Natural killer cell (primary cell): ENCODE measurements around the gene CAMK1. TPM values are rescaled to one million over a fixed set of nuclear protein-coding genes. Genes with fewer than 3 reads are reported as not detected.

ENCODE experiments used
- ATAC-seq, 3 donors: fragments of 150-1000 bp in 2 of 3; fragments of 200-7000 bp in 1 of 3; cut with Tn5 transposase; 1 replicate in 1 of 3; 2 replicates in 2 of 3; pipeline ENCODE4 v1.10.0; 2021; ENCODE audit warnings: mild to moderate bottlenecking in 2 of 3, moderate library complexity in 2 of 3
- DNase-seq, 2 donors: peaks; one replicate each; pipeline versions ENCODE4 v3.0.0 to v3.0.0-alpha.2; 2013 to 2021; ENCODE audit warnings: mixed read lengths in 1 of 2
- H3K27ac ChIP-seq: one replicate; pipeline ENCODE4 v1.5.1; 2013; ENCODE audit warnings: mild to moderate bottlenecking, low read length
- H3K27me3 ChIP-seq: one replicate; pipeline ENCODE4 v1.6.1; 2013; ENCODE audit warnings: low read length; ENCODE audit not compliant: control insufficient read depth, insufficient read depth
- H3K36me3 ChIP-seq: one replicate; pipeline ENCODE4 v1.6.1; 2013; ENCODE audit warnings: low read length; ENCODE audit not compliant: control insufficient read depth, insufficient read depth
- H3K4me1 ChIP-seq: one replicate; pipeline ENCODE4 v1.6.1; 2013; ENCODE audit warnings: low read length; ENCODE audit not compliant: control insufficient read depth, insufficient read depth
- H3K4me3 ChIP-seq: one replicate; pipeline ENCODE4 v1.5.1; 2013; ENCODE audit warnings: low read length
- H3K9me3 ChIP-seq: one replicate; pipeline ENCODE4 v1.6.1; 2013; ENCODE audit warnings: low read length; ENCODE audit not compliant: control insufficient read depth, insufficient read depth
- H3K27ac Mint-ChIP-seq, 2 donors: one replicate each; pipeline ENCODE4 v1.8.0; 2022; ENCODE audit warnings: mild to moderate bottlenecking in 2 of 2, mixed read lengths in 2 of 2, moderate library complexity in 1 of 2
- H3K27me3 Mint-ChIP-seq, 2 donors: one replicate each; pipeline ENCODE4 v1.8.0; 2022; ENCODE audit warnings: low read depth in 2 of 2, mixed read lengths in 2 of 2
- H3K36me3 Mint-ChIP-seq: one replicate; pipeline ENCODE4 v1.8.0; 2022; ENCODE audit warnings: mixed read lengths
- H3K4me1 Mint-ChIP-seq, 2 donors: one replicate each; pipeline ENCODE4 v1.8.0; 2022; ENCODE audit warnings: mixed read lengths in 2 of 2
- H3K4me3 Mint-ChIP-seq: one replicate; pipeline ENCODE4 v1.8.0; 2022; ENCODE audit warnings: mild to moderate bottlenecking, moderate library complexity, mixed read lengths
- H3K9me3 Mint-ChIP-seq, 2 donors: one replicate each; pipeline ENCODE4 v1.8.0; 2022; ENCODE audit warnings: mixed read lengths in 2 of 2
- WGBS: methylation state at CpG from one replicate; pipeline ENCODE4 v1.1.7; 2013; ENCODE audit warnings: missing lambda C conversion rate; ENCODE audit not compliant: insufficient coverage; 5-methylcytosine and 5-hydroxymethylcytosine counted together
- intact Hi-C: fragments of 100-400 bp; cut with micrococcal nuclease; formaldehyde crosslinking; loops from one replicate; pipeline ENCODE4 v1.14.2; 2022
- total RNA-seq, 4 donors: library from RNA; stranded (reverse); fragments of 120-200 nt in 1 of 4; gene quantifications; one replicate each; pipeline versions ENCODE4 v1.2.3 to v1.2.4, GENCODE V29; 2013 to 2022
- TF ChIP-seq, protein P1 (sequence below): fragments of 200-600 bp; IDR thresholded peaks from one replicate; pipeline ENCODE4 v1.8.0; 2022; ENCODE audit warnings: antibody characterized with exemption

The CAMK1 gene
- total RNA-seq, 3 donors from 2014 or later (not counting 1 experiment from before 2014, with no cell fraction given), result 7.4 to 20.4 (median 8.7) TPM

DNA sequence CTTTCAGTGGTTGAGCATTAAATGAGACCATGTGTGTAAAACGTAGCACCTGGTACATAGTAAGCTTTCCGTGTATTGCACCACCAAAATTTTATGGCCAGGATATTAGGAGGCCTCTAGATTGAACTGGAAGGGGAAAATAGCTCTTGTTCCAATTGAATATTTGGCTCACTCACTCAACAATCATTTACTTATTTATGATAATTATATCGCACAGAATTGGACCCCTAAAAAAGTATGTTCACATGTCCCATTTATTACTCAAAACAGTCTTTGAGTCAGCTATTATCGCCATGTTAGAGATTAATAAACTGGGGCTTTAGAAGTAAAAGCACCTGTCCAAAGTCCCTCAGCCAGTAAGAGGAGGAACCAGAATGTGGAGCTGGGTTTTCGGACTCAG is 35.2 kb upstream of the CAMK1 start:
- Mint-ChIP-seq H3K9me3 (no peaks in the 10 kb centered on the region), H3K4me1 (peaks cover 30 to 54% of the 10 kb centered on the region in 2 donors), H3K27ac (peak overlapping the region; percentile 24 to 78), H3K36me3 (peaks cover 16% of the 10 kb centered on the region), H3K4me3 (no peak overlapping the region), H3K27me3 (no peaks in the 10 kb centered on the region)
- Histone ChIP-seq H3K27ac (no peak overlapping the region), H3K36me3 (peaks cover 59% of the 10 kb centered on the region), H3K4me1 (peaks cover 22% of the 10 kb centered on the region), H3K27me3 (no peaks in the 10 kb centered on the region), H3K9me3 (no peaks in the 10 kb centered on the region), H3K4me3 (no peak overlapping the region)
- intact Hi-C loops, result loop anchor here (5.0 kb wide), 1 partner anchor 53 kb away; no protein-coding TSS in a partner anchor
- ATAC-seq (no peak), DNase-seq (no peak)
- TF ChIP-seq, protein P1, sequence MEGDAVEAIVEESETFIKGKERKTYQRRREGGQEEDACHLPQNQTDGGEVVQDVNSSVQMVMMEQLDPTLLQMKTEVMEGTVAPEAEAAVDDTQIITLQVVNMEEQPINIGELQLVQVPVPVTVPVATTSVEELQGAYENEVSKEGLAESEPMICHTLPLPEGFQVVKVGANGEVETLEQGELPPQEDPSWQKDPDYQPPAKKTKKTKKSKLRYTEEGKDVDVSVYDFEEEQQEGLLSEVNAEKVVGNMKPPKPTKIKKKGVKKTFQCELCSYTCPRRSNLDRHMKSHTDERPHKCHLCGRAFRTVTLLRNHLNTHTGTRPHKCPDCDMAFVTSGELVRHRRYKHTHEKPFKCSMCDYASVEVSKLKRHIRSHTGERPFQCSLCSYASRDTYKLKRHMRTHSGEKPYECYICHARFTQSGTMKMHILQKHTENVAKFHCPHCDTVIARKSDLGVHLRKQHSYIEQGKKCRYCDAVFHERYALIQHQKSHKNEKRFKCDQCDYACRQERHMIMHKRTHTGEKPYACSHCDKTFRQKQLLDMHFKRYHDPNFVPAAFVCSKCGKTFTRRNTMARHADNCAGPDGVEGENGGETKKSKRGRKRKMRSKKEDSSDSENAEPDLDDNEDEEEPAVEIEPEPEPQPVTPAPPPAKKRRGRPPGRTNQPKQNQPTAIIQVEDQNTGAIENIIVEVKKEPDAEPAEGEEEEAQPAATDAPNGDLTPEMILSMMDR, result no peak
- 100% methylated on average over 4 of the region's 5 CpGs for WGBS

- TF ChIP-seq, protein P1, result no peak
- no peaks in the 10 kb centered on the region for H3K9me3 Mint-ChIP-seq
- H3K27ac Mint-ChIP-seq, result peak overlapping the region; percentile 72 to 78
- no peaks in the 10 kb centered on the region for H3K27me3 Mint-ChIP-seq
- DNase-seq (no peak), ATAC-seq (no peak)
- no peak overlapping the region for H3K27ac ChIP-seq
- H3K4me3 Mint-ChIP-seq, result no peak overlapping the region
- no peak overlapping the region for H3K4me3 ChIP-seq
- H3K4me1 Mint-ChIP-seq, result peaks cover 18 to 41% of the 10 kb centered on the region in 2 donors
- H3K27me3 ChIP-seq, result no peaks in the 10 kb centered on the region
- peaks cover 16% of the 10 kb centered on the region for H3K36me3 Mint-ChIP-seq
- H3K9me3 ChIP-seq, result no peaks in the 10 kb centered on the region
- H3K36me3 ChIP-seq, result peaks cover 74% of the 10 kb centered on the region
- intact Hi-C loops, result no loop called here
- peaks cover 9% of the 10 kb centered on the region for H3K4me1 ChIP-seq
- 100% methylated on average over 1 of the region's 1 CpG for WGBS
Measured at GRCh38 chr3:9803494-9803893, 33.7 kb upstream of the CAMK1 start.

- Mint-ChIP-seq H3K4me1 (peaks cover 23 to 36% of the 10 kb centered on the region in 2 donors), H3K36me3 (peaks cover 16% of the 10 kb centered on the region), H3K9me3 (no peaks in the 10 kb centered on the region), H3K4me3 (no peak overlapping the region), H3K27ac (no peak overlapping the region), H3K27me3 (no peaks in the 10 kb centered on the region)
- peak in 1 of 3 donors; percentile 36 for ATAC-seq
- Histone ChIP-seq H3K4me3 (no peak overlapping the region), H3K4me1 (peaks cover 16% of the 10 kb centered on the region), H3K36me3 (peaks cover 77% of the 10 kb centered on the region), H3K27ac (no peak overlapping the region), H3K9me3 (no peaks in the 10 kb centered on the region), H3K27me3 (no peaks in the 10 kb centered on the region)
- TF ChIP-seq, protein P1, result no peak
- WGBS, result 99% methylated on average over 4 of the region's 5 CpGs
- intact Hi-C loops, result no loop called here
- DNase-seq, result no peak
Measured at GRCh38 chr3:9800529-9800928, 30.8 kb upstream of the CAMK1 start.
